GM23338 (cell line): Measurements from ENCODE around the gene SLC25A18.

Experiments
- CREB1 ChIP-seq: fragments of 250-450 bp; sonication (Bioruptor Pico); IDR thresholded peaks from 2 replicates; pipeline ENCODE4 v1.5.0; 2020; ENCODE audit warnings: low read depth, mild to moderate bottlenecking, moderate library complexity
- CTCF ChIP-seq, 2 experiments: fragments of 200-600 bp in 1 of 2; sonication (generic) in 1 of 2; conservative IDR thresholded peaks; 2 replicates each; pipeline versions ENCODE4 v1.5.1 to v1.6.1; 2016 to 2017; ENCODE audit warnings: antibody characterized with exemption in 2 of 2, low read depth in 2 of 2, mild to moderate bottlenecking in 2 of 2, moderate library complexity in 1 of 2

- TF ChIP-seq CTCF (conservative IDR thresholded peaks at IDR 0.05; ENCODE audit: low read depth in 2 of 2) (no peak), CREB1 (CRISPR knock-in tag) (no peak)
These were observed 44.7 kb downstream of the SLC25A18 start for GRCh38 chr22:17607891-17608521.
